Heart left ventricle (tissue), 16 donors: ENCODE measurements around the gene ETV6. TPM values are rescaled to one million over a fixed set of nuclear protein-coding genes. Genes with fewer than 3 reads are reported as not detected.

Experiments
- ATAC-seq, 4 donors: fragments of 200-7000 bp; cut with Tn5 transposase; one replicate each; pipeline ENCODE4 v1.9.1; 2020 to 2022; ENCODE audit warnings: moderate library complexity in 4 of 4, mild to moderate bottlenecking in 3 of 4, moderate number of reproducible peaks in 1 of 4
- DNase-seq, 5 donors: peaks; one replicate each; pipeline ENCODE4 v3.0.0-alpha.2; 2020
- H3K27ac ChIP-seq, 12 donors: fragments of 200-600 bp; sonication (generic) in 4 of 12; one replicate each; pipeline versions ENCODE4 v1.5.0 to v1.8.0; 2016 to 2022; ENCODE audit warnings: mild to moderate bottlenecking in 2 of 12
- H3K27me3 ChIP-seq, 9 donors: fragments of 200-600 bp; sonication (generic) in 2 of 9; one replicate each; pipeline versions ENCODE4 v1.5.1 to v1.8.0; 2016 to 2022; ENCODE audit warnings: mild to moderate bottlenecking in 3 of 9
- H3K36me3 ChIP-seq, 9 donors: fragments of 200-600 bp; sonication (generic) in 2 of 9; one replicate each; pipeline versions ENCODE4 v1.5.0 to v1.8.0; 2018 to 2022; ENCODE audit warnings: mild to moderate bottlenecking in 2 of 9
- H3K4me1 ChIP-seq, 12 donors: fragments of 200-600 bp; sonication (generic) in 4 of 12; one replicate each; pipeline versions ENCODE4 v1.5.0 to v1.8.0; 2016 to 2022; ENCODE audit warnings: mild to moderate bottlenecking in 3 of 12
- H3K4me3 ChIP-seq, 12 donors: fragments of 200-600 bp; sonication (generic) in 4 of 12; one replicate each; pipeline versions ENCODE4 v1.5.0 to v1.8.0; 2017 to 2022; ENCODE audit warnings: mild to moderate bottlenecking in 9 of 12, moderate library complexity in 4 of 12
- H3K9me3 ChIP-seq, 12 donors: fragments of 200-600 bp; sonication (generic) in 4 of 12; one replicate each; pipeline versions ENCODE4 v1.5.0 to v1.8.0; 2016 to 2022; ENCODE audit warnings: mild to moderate bottlenecking in 1 of 12
- CTCF ChIP-seq, 12 donors: fragments of 200-600 bp; sonication (generic) in 4 of 12; IDR thresholded peaks; one replicate each; pipeline versions ENCODE4 v1.5.0 to v1.8.0; 2018 to 2022; ENCODE audit warnings: antibody characterized with exemption in 12 of 12, mild to moderate bottlenecking in 5 of 12
- POLR2A ChIP-seq, 2 donors: fragments of 450-650 bp; IDR thresholded peaks; one replicate each; pipeline ENCODE4 v1.6.1; 2017; ENCODE audit warnings: antibody characterized with exemption in 2 of 2, mild to moderate bottlenecking in 2 of 2, moderate library complexity in 2 of 2
- WGBS, 4 donors: extraction: QIAGEN DNeasy Blood & Tissue Kit in 2 of 4; methylation state at CpG; one replicate each; pipeline versions ENCODE4 v1.1.5 to v1.1.7; 2013 to 2018; 5-methylcytosine and 5-hydroxymethylcytosine counted together
- intact Hi-C, 10 donors: fragments of 100-400 bp; cut with DNase I; formaldehyde crosslinking; loops; one replicate each; pipeline versions ENCODE4 v1.11.1 to v1.14.2; 2022
- polyA plus RNA-seq, 2 donors: library from polyadenylated mRNA; stranded (reverse); fragments of 200-250 nt; gene quantifications; one replicate each; pipeline ENCODE4 v1.2.3, GENCODE V29; 2013
- total RNA-seq, 9 donors: library from RNA; depleted of rRNA in 2 of 9; stranded (reverse); fragments of >200 nt in 2 of 9; fragmentation: NEBNext Ultra II Directional in 3 of 9; extraction: Animal tissue kit (Norgen Biotek cat#: 25700) in 3 of 9; gene quantifications; one replicate each; pipeline versions ENCODE4 v1.1.0 to v1.2.4, GENCODE V29; 2016 to 2023
- donor health status: ischemic (EF 13 %, LVEDD 7.1; RV severe dilation, severe dysfunction).
- donor health status: healthy with polysubstance abuse.
- donor health status: DM: no; HTN: yes; CAD: no.
- donor health status: DM: no; HTN: no; CAD: no.
- donor health status: ischemic (EF 25% LVEDD 6.9; RV normal size, moderate dysfunction).
- donor health status: ischemic (EF 25% LVEDD 5.7; RV mildly dilated, moderate dysfunction).
- donor health status: healthy.
- donor health status: DM: yes; HTN: yes; CAD: no.
- donor health status: ischemic (EF 35%, LVEDD 5.7; RV mildly dilated, moderate dysfunction).
- donor health status: nonischemic (EF 11% LVEDD 7.7; RV severe dilation, severe dysfunction).
- donor health status: DM: yes; HTN: yes; CAD: no.
- donor health status: PGD.
- donor health status: ischemic (EF 29% LVEDD 5.4; RV normal size, mild dysfunction).
- donor health status: nonischemic (EF 23%, LVEDD 6.1; RV moderate dilation, normal function).

The ETV6 gene
- total and polyA plus RNA-seq, 11 donors, result 3.9 to 37.3 (median 12.4) TPM

GRCh38 chr12:11896417-11896929 lies 247.0 kb downstream of the ETV6 start:
- ATAC-seq (no peak), DNase-seq (no peak)
- peaks cover 0 to 21% (median 3%) of the 10 kb centered on the region in 9 donors for H3K36me3 ChIP-seq
- intact Hi-C loops, result loop anchor here in 3 of 10 donors (10.0 kb wide), 3 partner anchors 118 to 252 kb away; partner anchors contain the start of gene ETV6 (in 2 of the 3)
- peak overlapping the region in 1 of 12 donors; percentile 47 for H3K27ac ChIP-seq
- no peak for TF ChIP-seq POLR2A (IDR thresholded peaks at IDR 0.05)
- no peak for TF ChIP-seq CTCF (IDR thresholded peaks at IDR 0.05)
- WGBS, 4 donors, result 86 to 93% (median 89%) methylated on average over 3 of the region's 3 CpGs
- H3K9me3 ChIP-seq, result no peaks in the 10 kb centered on the region
- peaks cover 0 to 16% (median 8%) of the 10 kb centered on the region in 12 donors for H3K4me1 ChIP-seq
- H3K4me3 ChIP-seq, result no peak overlapping the region
- no peaks in the 10 kb centered on the region for H3K27me3 ChIP-seq

GRCh38 chr12:11897923-11898322 lies 248.4 kb downstream of the ETV6 start:
- H3K4me1 ChIP-seq, result peaks cover 0 to 11% (median 0%) of the 10 kb centered on the region in 12 donors
- H3K27me3 ChIP-seq, result no peaks in the 10 kb centered on the region
- H3K27ac ChIP-seq, result no peak overlapping the region
- no peaks in the 10 kb centered on the region for H3K9me3 ChIP-seq
- ATAC-seq (no peak), DNase-seq (no peak)
- 77 to 87% (median 85%) methylated on average over 2 of the region's 2 CpGs for WGBS, 4 donors
- no peak overlapping the region for H3K4me3 ChIP-seq
- peaks cover 0 to 14% (median 0%) of the 10 kb centered on the region in 9 donors for H3K36me3 ChIP-seq
- no peak for TF ChIP-seq CTCF (IDR thresholded peaks at IDR 0.05)
- TF ChIP-seq POLR2A (IDR thresholded peaks at IDR 0.05), result no peak
- intact Hi-C loops, result loop anchor here in 3 of 10 donors (10.0 kb wide), 3 partner anchors 117 to 253 kb away; partner anchors contain the start of gene ETV6 (in 2 of the 3)

- no peak for TF ChIP-seq CTCF (IDR thresholded peaks at IDR 0.05)
- no peak for TF ChIP-seq POLR2A (IDR thresholded peaks at IDR 0.05)
- H3K27ac ChIP-seq, result no peak overlapping the region
- ATAC-seq (no peak), DNase-seq (no peak)
- no peaks in the 10 kb centered on the region for H3K4me1 ChIP-seq
- H3K27me3 ChIP-seq, result no peaks in the 10 kb centered on the region
- 88 to 92% (median 90%) methylated on average over 9 of the region's 9 CpGs for WGBS, 4 donors
- intact Hi-C loops, result no loop called here
- H3K4me3 ChIP-seq, result no peak overlapping the region
- peaks cover 0 to 6% (median under 1%) of the 10 kb centered on the region in 12 donors for H3K9me3 ChIP-seq
- no peaks in the 10 kb centered on the region for H3K36me3 ChIP-seq
Observed at GRCh38 chr12:11901701-11902524, 252.4 kb downstream of the ETV6 start.

- intact Hi-C loops, result no loop called here
- DNase-seq, result no peak
- 90 to 96% (median 95%) methylated on average over 4 of the region's 4 CpGs for WGBS, 4 donors
Observed at GRCh38 chr12:11902525-11902875, 253.0 kb downstream of the ETV6 start.

More at GRCh38 chr12:11902525-11902875, 253.0 kb downstream of the ETV6 start:
- H3K4me3 ChIP-seq, result no peak overlapping the region
- no peak for ATAC-seq
- no peak overlapping the region for H3K27ac ChIP-seq
- TF ChIP-seq POLR2A (IDR thresholded peaks at IDR 0.05) (no peak), CTCF (IDR thresholded peaks at IDR 0.05) (no peak)
- no peaks in the 10 kb centered on the region for H3K36me3 ChIP-seq
- no peaks in the 10 kb centered on the region for H3K4me1 ChIP-seq
- H3K9me3 ChIP-seq, result peaks cover 0 to 12% (median 5%) of the 10 kb centered on the region in 12 donors
- H3K27me3 ChIP-seq, result no peaks in the 10 kb centered on the region
